IPS-NIHi7 (cell line): ENCODE measurements around the gene WASF3.
"Not testable (repeated sequence)": the region's sequence is repeated elsewhere in the genome, so short reads cannot be mapped to it uniquely, and the experiment has no call there.

Source experiments
- DNase-seq: peaks from one replicate; pipeline ENCODE4 v3.0.0; 2012; ENCODE audit warnings: mixed read lengths; ENCODE audit errors: extremely low spot score

The WASF3 gene

GRCh38 chr13:26629260-26629825 is 71.9 kb downstream of the WASF3 start:
- DNase-seq: peak; percentile 38

GRCh38 chr13:26635634-26636033 is 78.2 kb downstream of the WASF3 start:
- not testable (repeated sequence) for DNase-seq

- DNase-seq: not testable (repeated sequence)
Measured at GRCh38 chr13:26636073-26636472, 78.6 kb downstream of the WASF3 start.

GRCh38 chr13:26646603-26647002 is 89.1 kb downstream of the WASF3 start:
- DNase-seq: peak; percentile 55

- DNase-seq: no peak
Measured at GRCh38 chr13:26651234-26651633, 93.8 kb downstream of the WASF3 start.

- no peak for DNase-seq
Measured at GRCh38 chr13:26653310-26653709, 95.8 kb downstream of the WASF3 start.

GRCh38 chr13:26653842-26654241 is 96.4 kb downstream of the WASF3 start:
- no peak for DNase-seq

GRCh38 chr13:26656919-26657318 is 99.4 kb downstream of the WASF3 start:
- peak; percentile 49 for DNase-seq

- no peak for DNase-seq
Measured at GRCh38 chr13:26658448-26659385, 101.2 kb downstream of the WASF3 start.

- DNase-seq: no peak
Measured at GRCh38 chr13:26660185-26660584, 102.7 kb downstream of the WASF3 start.

GRCh38 chr13:26660766-26661165 is 103.3 kb downstream of the WASF3 start:
- no peak for DNase-seq

- DNase-seq: no peak
Measured at GRCh38 chr13:26663791-26664190, 106.3 kb downstream of the WASF3 start.

- no peak for DNase-seq
Measured at GRCh38 chr13:26664286-26664685, 106.8 kb downstream of the WASF3 start.

GRCh38 chr13:26664876-26665275 is 107.4 kb downstream of the WASF3 start:
- DNase-seq: no peak

GRCh38 chr13:26668357-26669146 is 111.1 kb downstream of the WASF3 start:
- no peak for DNase-seq

- DNase-seq: no peak
Measured at GRCh38 chr13:26673890-26674289, 116.4 kb downstream of the WASF3 start.

- DNase-seq: no peak
Measured at GRCh38 chr13:26677156-26677555, 119.7 kb downstream of the WASF3 start.

GRCh38 chr13:26678330-26678729 is 120.8 kb downstream of the WASF3 start:
- DNase-seq: no peak

GRCh38 chr13:26678796-26679195 is 121.3 kb downstream of the WASF3 start:
- peak; percentile 59 for DNase-seq

- no peak for DNase-seq
Measured at GRCh38 chr13:26679411-26680122, 122.1 kb downstream of the WASF3 start.

GRCh38 chr13:26680123-26680450 is 122.6 kb downstream of the WASF3 start:
- peak; percentile 58 for DNase-seq

- no peak for DNase-seq
Measured at GRCh38 chr13:26680572-26680971, 123.1 kb downstream of the WASF3 start.
